Lower leg skin (tissue), 3 donors: ENCODE measurements around the gene TSN.

Experiments used
- POLR2A ChIP-seq, 2 donors: fragments of 450-650 bp; IDR thresholded peaks; one replicate each; pipeline ENCODE4 v1.6.1; 2016 to 2017; ENCODE audit warnings: antibody characterized with exemption in 2 of 2, mild to moderate bottlenecking in 1 of 2, moderate library complexity in 1 of 2
- TF ChIP-seq, protein P1 (sequence below), 3 donors: fragments of 450-650 bp; IDR thresholded peaks; one replicate each; pipeline ENCODE4 v1.5.1; 2016; ENCODE audit warnings: antibody characterized with exemption in 3 of 3, mild to moderate bottlenecking in 3 of 3, moderate library complexity in 2 of 3

DNA sequence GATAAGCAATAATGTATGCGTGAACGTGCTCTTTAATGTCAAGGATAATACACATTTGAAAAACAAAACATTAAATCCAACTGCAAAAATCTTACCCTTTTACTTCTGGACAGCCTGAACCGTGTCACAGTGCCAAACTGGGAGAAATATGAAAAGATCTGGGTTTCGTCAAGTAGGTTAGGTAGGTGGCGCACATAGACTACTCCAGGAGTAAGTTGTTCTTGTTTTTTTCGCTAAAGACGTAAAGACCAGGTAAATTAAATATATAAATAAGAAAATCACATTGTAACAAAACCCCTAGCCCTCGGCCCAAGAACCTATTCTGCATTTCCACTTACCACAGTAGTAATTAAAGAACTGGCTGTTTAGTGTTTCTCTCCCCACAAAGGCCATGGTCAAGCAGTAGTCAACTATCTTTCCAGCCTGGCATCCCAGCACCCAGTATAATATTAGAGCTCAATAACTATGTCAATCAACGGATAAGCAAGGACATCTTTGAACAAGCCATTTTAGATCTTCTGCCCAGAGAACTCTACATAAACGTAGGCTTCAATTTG is 19.9 kb upstream of the TSN start:
- TF ChIP-seq, protein P1, sequence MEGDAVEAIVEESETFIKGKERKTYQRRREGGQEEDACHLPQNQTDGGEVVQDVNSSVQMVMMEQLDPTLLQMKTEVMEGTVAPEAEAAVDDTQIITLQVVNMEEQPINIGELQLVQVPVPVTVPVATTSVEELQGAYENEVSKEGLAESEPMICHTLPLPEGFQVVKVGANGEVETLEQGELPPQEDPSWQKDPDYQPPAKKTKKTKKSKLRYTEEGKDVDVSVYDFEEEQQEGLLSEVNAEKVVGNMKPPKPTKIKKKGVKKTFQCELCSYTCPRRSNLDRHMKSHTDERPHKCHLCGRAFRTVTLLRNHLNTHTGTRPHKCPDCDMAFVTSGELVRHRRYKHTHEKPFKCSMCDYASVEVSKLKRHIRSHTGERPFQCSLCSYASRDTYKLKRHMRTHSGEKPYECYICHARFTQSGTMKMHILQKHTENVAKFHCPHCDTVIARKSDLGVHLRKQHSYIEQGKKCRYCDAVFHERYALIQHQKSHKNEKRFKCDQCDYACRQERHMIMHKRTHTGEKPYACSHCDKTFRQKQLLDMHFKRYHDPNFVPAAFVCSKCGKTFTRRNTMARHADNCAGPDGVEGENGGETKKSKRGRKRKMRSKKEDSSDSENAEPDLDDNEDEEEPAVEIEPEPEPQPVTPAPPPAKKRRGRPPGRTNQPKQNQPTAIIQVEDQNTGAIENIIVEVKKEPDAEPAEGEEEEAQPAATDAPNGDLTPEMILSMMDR (IDR thresholded peaks at IDR 0.05): no peak
- no peak for TF ChIP-seq POLR2A (IDR thresholded peaks at IDR 0.05)
